GM12873 (cell line): ENCODE data around the gene NCBP1.

Experiments
- TF ChIP-seq, protein P1 (sequence below): IDR thresholded peaks from 2 replicates; pipeline ENCODE4 v1.5.1; 2012; ENCODE audit warnings: low read depth, mild to moderate bottlenecking, moderate library complexity, low read length, control low read depth; ENCODE audit not compliant: insufficient read depth; ENCODE audit errors: missing control alignments

NCBP1 gene

GRCh38 chr9:97688654-97689053 is 55.0 kb downstream of the NCBP1 start:
- TF ChIP-seq, protein P1, sequence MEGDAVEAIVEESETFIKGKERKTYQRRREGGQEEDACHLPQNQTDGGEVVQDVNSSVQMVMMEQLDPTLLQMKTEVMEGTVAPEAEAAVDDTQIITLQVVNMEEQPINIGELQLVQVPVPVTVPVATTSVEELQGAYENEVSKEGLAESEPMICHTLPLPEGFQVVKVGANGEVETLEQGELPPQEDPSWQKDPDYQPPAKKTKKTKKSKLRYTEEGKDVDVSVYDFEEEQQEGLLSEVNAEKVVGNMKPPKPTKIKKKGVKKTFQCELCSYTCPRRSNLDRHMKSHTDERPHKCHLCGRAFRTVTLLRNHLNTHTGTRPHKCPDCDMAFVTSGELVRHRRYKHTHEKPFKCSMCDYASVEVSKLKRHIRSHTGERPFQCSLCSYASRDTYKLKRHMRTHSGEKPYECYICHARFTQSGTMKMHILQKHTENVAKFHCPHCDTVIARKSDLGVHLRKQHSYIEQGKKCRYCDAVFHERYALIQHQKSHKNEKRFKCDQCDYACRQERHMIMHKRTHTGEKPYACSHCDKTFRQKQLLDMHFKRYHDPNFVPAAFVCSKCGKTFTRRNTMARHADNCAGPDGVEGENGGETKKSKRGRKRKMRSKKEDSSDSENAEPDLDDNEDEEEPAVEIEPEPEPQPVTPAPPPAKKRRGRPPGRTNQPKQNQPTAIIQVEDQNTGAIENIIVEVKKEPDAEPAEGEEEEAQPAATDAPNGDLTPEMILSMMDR, result no peak

GRCh38 chr9:97689401-97690180 is 56.0 kb downstream of the NCBP1 start:
- TF ChIP-seq, protein P1, result no peak

DNA sequence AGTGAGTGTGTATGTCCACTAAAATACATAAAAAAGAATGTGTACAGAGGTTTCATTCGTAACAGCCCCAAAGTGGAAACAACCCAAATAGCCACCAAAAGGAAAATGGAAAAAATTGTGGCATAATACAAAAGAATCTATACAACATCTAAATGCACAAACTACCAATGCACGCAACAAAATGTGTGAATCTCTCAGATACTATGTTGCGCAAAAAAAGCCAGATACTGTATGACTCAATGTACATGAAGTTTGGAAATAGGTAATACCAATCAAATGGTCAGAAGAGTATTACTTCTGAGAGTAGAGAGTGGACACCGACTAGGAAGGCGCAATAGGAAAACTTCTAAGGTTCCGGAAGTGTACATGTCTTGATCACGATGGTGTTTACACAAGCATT is 61.1 kb downstream of the NCBP1 start:
- TF ChIP-seq, protein P1, result no peak

- TF ChIP-seq, protein P1, result no peak
Measured at GRCh38 chr9:97695390-97695789, 61.8 kb downstream of the NCBP1 start.

DNA sequence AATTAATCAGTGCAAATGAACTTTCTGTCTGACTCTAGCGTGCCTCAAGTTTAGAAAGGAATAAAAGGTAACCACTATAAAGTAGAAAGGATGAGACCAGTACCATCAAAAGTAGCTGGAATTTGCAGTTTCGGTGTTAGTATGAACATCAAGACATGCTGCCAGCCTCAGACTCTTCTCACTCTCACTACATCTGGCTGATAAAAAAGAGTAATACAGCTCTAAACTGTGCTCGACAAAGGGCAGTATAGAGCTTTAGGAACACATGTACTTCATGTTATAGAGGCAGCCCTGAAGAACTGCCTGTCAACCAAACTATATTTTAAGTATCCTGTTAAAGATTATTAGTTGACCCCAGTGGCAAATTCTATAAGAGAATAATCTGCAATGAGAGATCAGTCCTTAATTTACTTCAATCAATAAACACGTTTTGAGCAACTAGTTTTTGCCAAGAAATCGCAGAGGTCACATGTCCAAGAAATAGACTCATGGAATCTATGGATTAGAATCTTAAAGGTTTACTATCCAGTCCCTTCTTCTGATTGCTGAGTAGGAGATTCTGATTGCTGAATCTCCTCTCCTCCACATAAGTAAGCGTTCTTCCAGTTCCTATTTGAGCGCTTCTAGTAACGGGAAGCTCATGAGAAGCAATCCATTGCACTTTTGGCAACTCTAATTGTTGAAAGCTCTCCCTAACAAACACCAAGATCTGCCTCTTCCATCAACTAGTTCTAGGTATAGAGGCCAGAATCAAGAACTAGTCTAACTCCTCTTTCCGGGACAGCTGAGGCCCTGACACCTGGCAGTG is 62.6 kb downstream of the NCBP1 start:
- TF ChIP-seq, protein P1, result no peak

GRCh38 chr9:97696803-97697601 is 63.4 kb downstream of the NCBP1 start, which contains the start of gene XPA:
Gene XPA (minus strand): TSS chr9:97697340. CDS start chr9:97697292, 48 bp downstream.
- TF ChIP-seq, protein P1, result no peak
